ENCODE data around the gene MIEN1. TPM values are rescaled to one million over a fixed set of nuclear protein-coding genes. Genes with fewer than 3 reads are reported as not detected.
"Not testable (repeated sequence)": the region's sequence is repeated elsewhere in the genome, so short reads cannot be mapped to it uniquely, and the experiment has no call there.

MIEN1 gene
- total RNA-seq, 2 experiments from 2014 or later: 35.2 to 36.5 TPM

DNA sequence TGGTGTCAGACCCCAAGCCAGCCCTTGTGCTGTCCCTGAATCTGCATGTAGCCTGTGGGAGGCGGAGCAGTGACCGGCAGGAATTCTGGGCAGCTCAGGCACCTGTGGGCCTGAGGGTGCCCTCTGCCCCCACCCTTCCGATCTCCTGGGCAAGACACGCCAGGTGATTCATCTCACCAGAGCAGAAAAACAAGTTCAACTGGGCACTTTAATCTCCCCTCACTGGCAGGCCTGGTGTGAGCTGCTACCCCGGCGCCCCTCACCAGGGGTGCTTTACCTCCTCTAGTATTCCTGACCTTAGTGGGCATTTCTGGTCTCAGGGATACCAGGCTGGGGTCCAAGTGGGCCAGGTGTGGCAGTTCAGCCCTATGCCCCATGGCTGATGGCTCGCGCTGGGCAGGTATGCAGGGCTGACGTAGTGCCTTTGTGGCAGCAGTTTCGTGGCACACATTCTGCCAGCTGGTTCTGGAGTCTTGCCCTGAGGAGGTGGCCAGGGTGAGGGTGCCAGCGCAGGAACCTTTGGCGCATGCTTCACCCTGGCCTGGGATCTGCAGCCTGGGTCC lies 24.5 kb downstream of the MIEN1 start:
- Mint-ChIP-seq H3K4me1 (ENCODE audit: low read depth) (peaks cover 12% of the 10 kb centered on the region), H3K27ac (no peak overlapping the region), H3K9me3 (no peaks in the 10 kb centered on the region), H3K4me3 (no peak overlapping the region), H3K27me3 (ENCODE audit: low read depth) (peaks cover 9% of the 10 kb centered on the region), H3K36me3 (ENCODE audit: low read depth) (no peaks in the 10 kb centered on the region)
- intact Hi-C loops (cut with micrococcal nuclease): no loop called here
- DNase-seq: no peak
- CTCF ChIA-PET: no interaction called here

- CTCF ChIA-PET: no interaction called here
- peaks cover 14% of the 10 kb centered on the region for H3K27me3 Mint-ChIP-seq (ENCODE audit: low read depth)
- intact Hi-C loops (cut with micrococcal nuclease): no loop called here
Observed at GRCh38 chr17:39704821-39705551, 25.3 kb downstream of the MIEN1 start.

GRCh38 chr17:39703913-39704312 lies 26.4 kb downstream of the MIEN1 start:
- Mint-ChIP-seq H3K4me3 (no peak overlapping the region), H3K27me3 (ENCODE audit: low read depth) (peaks cover 23% of the 10 kb centered on the region), H3K27ac (no peak overlapping the region), H3K4me1 (ENCODE audit: low read depth) (peaks cover 19% of the 10 kb centered on the region), H3K9me3 (no peaks in the 10 kb centered on the region), H3K36me3 (ENCODE audit: low read depth) (no peaks in the 10 kb centered on the region)
- intact Hi-C loops (cut with micrococcal nuclease): no loop called here
- CTCF ChIA-PET: interaction anchor here (1.3 kb wide), 1 partner anchor 25 kb away, joined by 3 read pairs; no protein-coding TSS in a partner anchor
- DNase-seq: no peak

More at GRCh38 chr17:39704821-39705551, 25.3 kb downstream of the MIEN1 start:
- Mint-ChIP-seq H3K4me1 (ENCODE audit: low read depth) (peaks cover 15% of the 10 kb centered on the region), H3K9me3 (no peaks in the 10 kb centered on the region), H3K4me3 (no peak overlapping the region), H3K36me3 (ENCODE audit: low read depth) (no peaks in the 10 kb centered on the region), H3K27ac (no peak overlapping the region)
- no peak for DNase-seq

DNA sequence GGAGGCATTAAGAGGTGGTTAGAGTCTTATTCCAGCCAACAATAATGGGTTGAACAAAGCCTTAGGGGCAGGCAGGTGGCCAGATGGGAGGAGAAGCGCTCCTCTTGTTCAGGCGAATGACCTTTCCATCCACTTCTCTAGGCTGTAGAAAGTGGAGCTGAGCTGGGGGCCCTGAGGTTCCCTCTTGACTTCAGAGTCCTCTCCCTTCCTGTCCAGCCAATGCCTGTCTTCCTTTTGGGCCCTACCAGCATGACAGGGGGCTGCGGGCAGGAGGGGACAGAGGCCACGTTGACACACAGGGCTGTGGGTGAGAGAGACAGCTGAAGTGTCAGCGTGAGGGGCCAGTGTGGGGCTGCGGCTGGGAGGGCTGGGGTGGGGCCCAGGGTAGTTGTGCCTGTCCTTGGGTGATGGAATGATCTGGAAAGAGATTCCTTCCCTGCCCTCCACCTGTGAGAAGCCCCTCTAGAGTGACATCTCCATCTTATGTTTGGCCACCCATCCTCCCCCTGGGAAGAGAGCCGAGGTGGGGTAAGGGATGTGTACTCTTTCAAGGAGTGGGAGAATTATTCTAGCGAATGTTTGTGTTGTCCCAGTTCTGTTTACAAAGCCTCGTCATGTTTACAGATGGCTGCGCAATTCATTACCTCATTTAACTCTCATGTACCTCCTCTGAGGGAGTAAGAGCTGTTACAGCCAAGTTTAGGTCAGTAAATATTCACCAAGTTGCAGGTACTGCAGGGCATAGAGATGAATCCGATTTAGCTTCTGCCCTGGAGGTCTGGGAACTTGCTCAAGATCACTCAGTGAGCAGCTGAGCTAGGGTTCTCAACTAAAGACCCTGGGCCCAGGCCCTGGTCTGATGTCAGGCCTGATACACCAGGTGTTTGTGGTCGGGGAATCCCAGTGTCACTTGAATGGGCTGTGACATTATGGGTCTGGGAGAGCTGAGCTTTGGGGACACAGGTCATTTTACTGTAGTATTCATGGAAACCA lies 27.1 kb downstream of the MIEN1 start:
- Mint-ChIP-seq H3K36me3 (ENCODE audit: low read depth) (no peaks in the 10 kb centered on the region), H3K9me3 (no peaks in the 10 kb centered on the region), H3K4me3 (no peak overlapping the region), H3K4me1 (ENCODE audit: low read depth) (peaks cover 19% of the 10 kb centered on the region), H3K27me3 (ENCODE audit: low read depth) (peaks cover 25% of the 10 kb centered on the region), H3K27ac (no peak overlapping the region)
- intact Hi-C loops (cut with micrococcal nuclease): no loop called here
- CTCF ChIA-PET: interaction anchor here (1.3 kb wide), 1 partner anchor 26 kb away, joined by 3 read pairs; no protein-coding TSS in a partner anchor
- no peak for DNase-seq

- no peak overlapping the region for H3K4me3 Mint-ChIP-seq
- intact Hi-C loops (cut with micrococcal nuclease): no loop called here
- DNase-seq: no peak
- peaks cover 25% of the 10 kb centered on the region for H3K27me3 Mint-ChIP-seq (ENCODE audit: low read depth)
- H3K36me3 Mint-ChIP-seq (ENCODE audit: low read depth): no peaks in the 10 kb centered on the region
- H3K4me1 Mint-ChIP-seq (ENCODE audit: low read depth): peaks cover 12% of the 10 kb centered on the region
- CTCF ChIA-PET: no interaction called here
- no peak overlapping the region for H3K27ac Mint-ChIP-seq
- no peaks in the 10 kb centered on the region for H3K9me3 Mint-ChIP-seq
Observed at GRCh38 chr17:39701784-39702422, 28.4 kb downstream of the MIEN1 start.

- Mint-ChIP-seq H3K4me3 (no peak overlapping the region), H3K27me3 (ENCODE audit: low read depth) (peaks cover 25% of the 10 kb centered on the region), H3K36me3 (ENCODE audit: low read depth) (no peaks in the 10 kb centered on the region), H3K9me3 (no peaks in the 10 kb centered on the region), H3K4me1 (ENCODE audit: low read depth) (peaks cover 9% of the 10 kb centered on the region), H3K27ac (no peak overlapping the region)
- no peak for DNase-seq
- intact Hi-C loops (cut with micrococcal nuclease): no loop called here
- CTCF ChIA-PET: no interaction called here
Observed at GRCh38 chr17:39701012-39701783, 29.1 kb downstream of the MIEN1 start.

DNA sequence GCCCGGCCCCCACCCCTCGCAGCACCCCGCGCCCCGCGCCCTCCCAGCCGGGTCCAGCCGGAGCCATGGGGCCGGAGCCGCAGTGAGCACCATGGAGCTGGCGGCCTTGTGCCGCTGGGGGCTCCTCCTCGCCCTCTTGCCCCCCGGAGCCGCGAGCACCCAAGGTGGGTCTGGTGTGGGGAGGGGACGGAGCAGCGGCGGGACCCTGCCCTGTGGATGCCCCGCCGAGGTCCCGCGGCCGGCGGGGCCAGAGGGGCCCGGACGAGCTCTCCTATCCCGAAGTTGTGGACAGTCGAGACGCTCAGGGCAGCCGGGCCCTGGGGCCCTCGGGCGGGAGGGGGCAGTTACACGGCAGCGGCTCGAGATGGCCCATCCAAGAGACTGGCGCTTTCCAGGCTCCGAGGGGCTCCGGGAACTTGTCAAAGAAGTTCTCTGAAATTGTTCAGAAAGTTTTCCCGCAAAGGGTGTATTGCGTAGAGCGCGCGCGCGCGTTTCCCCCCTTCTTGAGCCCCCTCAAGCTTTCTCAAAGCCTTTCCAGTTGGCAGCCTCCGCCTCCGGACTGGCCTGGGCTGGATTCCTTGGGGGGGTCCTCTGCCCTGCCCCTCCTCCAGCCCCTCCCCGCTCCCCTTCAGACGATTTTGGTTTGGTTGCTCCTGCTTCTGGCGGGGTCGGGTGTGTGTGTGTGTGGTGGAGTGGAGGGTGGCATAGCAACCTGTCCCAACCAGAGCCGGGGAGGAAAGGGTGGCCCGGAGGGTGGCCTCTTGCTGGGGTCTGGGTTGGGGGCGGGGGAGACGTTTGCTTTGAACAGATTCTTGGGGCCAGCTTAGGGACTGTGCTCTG lies 30.0 kb downstream of the MIEN1 start:
- peaks cover 25% of the 10 kb centered on the region for H3K27me3 Mint-ChIP-seq (ENCODE audit: low read depth)
- DNase-seq: no peak
- H3K4me1 Mint-ChIP-seq (ENCODE audit: low read depth): peaks cover 9% of the 10 kb centered on the region
- H3K36me3 Mint-ChIP-seq (ENCODE audit: low read depth): no peaks in the 10 kb centered on the region
- H3K4me3 Mint-ChIP-seq: no peak overlapping the region
- CTCF ChIA-PET: interaction anchor here (0.6 to 1.3 kb wide), 3 partner anchors 30 to 537 kb away, joined by 3 read pairs; partner anchors contain the start of genes MIEN1 and PNMT
- intact Hi-C loops (cut with micrococcal nuclease): no loop called here
- H3K27ac Mint-ChIP-seq: no peak overlapping the region
- H3K9me3 Mint-ChIP-seq: no peaks in the 10 kb centered on the region

- CTCF ChIA-PET: interaction anchor here (0.9 to 1.3 kb wide), 2 partner anchors 31 to 32 kb away, joined by 3 read pairs; partner anchors contain the start of genes MIEN1 and PNMT
- Mint-ChIP-seq H3K36me3 (ENCODE audit: low read depth) (no peaks in the 10 kb centered on the region), H3K4me1 (ENCODE audit: low read depth) (peaks cover 9% of the 10 kb centered on the region), H3K27ac (no peak within 1 kb of the TSS), H3K27me3 (ENCODE audit: low read depth) (peaks cover 25% of the 10 kb centered on the region), H3K9me3 (no peaks in the 10 kb centered on the region), H3K4me3 (no peak within 1 kb of the TSS)
- intact Hi-C loops (cut with micrococcal nuclease): no loop called here
- no peak for DNase-seq
Observed at GRCh38 chr17:39699818-39700147, 30.5 kb downstream of the MIEN1 start, which contains the start of gene ERBB2. ERBB2 (plus strand) TSS chr17:39700064; CDS start chr17:39700239, 175 bp downstream.

DNA sequence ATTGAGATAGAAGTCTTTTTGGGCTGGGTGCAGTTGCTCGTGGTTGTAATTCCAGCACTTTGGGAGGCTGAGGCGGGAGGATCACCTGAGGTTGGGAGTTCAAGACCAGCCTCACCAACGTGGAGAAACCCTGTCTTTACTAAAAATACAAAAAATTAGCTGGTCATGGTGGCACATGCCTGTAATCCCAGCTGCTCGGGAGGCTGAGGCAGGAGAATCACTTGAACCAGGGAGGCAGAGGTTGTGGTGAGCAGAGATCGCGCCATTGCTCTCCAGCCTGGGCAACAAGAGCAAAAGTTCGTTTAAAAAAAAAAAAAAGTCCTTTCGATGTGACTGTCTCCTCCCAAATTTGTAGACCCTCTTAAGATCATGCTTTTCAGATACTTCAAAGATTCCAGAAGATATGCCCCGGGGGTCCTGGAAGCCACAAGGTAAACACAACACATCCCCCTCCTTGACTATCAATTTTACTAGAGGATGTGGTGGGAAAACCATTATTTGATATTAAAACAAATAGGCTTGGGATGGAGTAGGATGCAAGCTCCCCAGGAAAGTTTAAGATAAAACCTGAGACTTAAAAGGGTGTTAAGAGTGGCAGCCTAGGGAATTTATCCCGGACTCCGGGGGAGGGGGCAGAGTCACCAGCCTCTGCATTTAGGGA lies 31.0 kb downstream of the MIEN1 start:
- H3K4me3 Mint-ChIP-seq; H3K4me1 Mint-ChIP-seq (ENCODE audit: low read depth); H3K27ac Mint-ChIP-seq; intact Hi-C loops (cut with micrococcal nuclease); DNase-seq; H3K36me3 Mint-ChIP-seq (ENCODE audit: low read depth); H3K9me3 Mint-ChIP-seq: not testable (repeated sequence)
- H3K27me3 Mint-ChIP-seq (ENCODE audit: low read depth): peaks cover 25% of the 10 kb centered on the region
- CTCF ChIA-PET: interaction anchor here (0.9 to 1.3 kb wide), 2 partner anchors 31 kb away, joined by 3 read pairs; partner anchors contain the start of genes MIEN1 and PNMT

DNA sequence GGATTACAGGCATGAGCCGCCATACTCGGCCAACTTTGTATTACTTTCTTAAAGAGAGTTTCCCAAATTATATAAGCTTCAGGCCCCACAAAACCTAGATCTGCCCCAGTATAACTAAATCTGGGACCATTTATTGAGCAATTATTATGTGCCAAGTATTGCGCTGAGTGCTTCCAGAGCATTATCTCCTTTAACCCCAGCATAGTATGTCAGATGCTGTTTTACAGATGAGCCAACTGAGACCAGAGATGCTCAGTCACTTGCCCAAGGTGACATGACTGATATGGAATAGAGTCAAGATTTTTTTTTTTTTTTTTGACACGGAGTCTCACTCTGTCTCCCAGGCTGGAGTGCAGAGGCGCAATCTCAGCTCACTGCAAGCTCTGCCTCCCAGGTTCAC lies 32.4 kb downstream of the MIEN1 start:
- peaks cover 9% of the 10 kb centered on the region for H3K4me1 Mint-ChIP-seq (ENCODE audit: low read depth)
- H3K4me3 Mint-ChIP-seq: no peak overlapping the region
- H3K36me3 Mint-ChIP-seq (ENCODE audit: low read depth): no peaks in the 10 kb centered on the region
- H3K27me3 Mint-ChIP-seq (ENCODE audit: low read depth): peaks cover 25% of the 10 kb centered on the region
- CTCF ChIA-PET: no interaction called here
- intact Hi-C loops (cut with micrococcal nuclease): no loop called here
- no peak overlapping the region for H3K27ac Mint-ChIP-seq
- H3K9me3 Mint-ChIP-seq: no peaks in the 10 kb centered on the region
- DNase-seq: no peak

All from activated naive CD4-positive, alpha-beta T cell treated with anti-CD3 and anti-CD28 coated beads for 36 hours (primary cell).